ENCODE results near the gene FOXC1.

- TF ChIP-seq EZH2 (IDR thresholded peaks at IDR 0.05) = no peak
- TF ChIP-seq CTCF (IDR thresholded peaks at IDR 0.05 in 2 of 3, conservative IDR thresholded peaks at IDR 0.05 in 1 of 3; ENCODE audit: borderline replicate concordance in 1 of 3, insufficient read depth in 1 of 3, low read depth in 2 of 3, low read length in 2 of 3) = no peak
- no peak for TF ChIP-seq POLR2A (IDR thresholded peaks at IDR 0.05; ENCODE audit: borderline replicate concordance, extremely low read depth, insufficient read depth, insufficient read length)
- TF ChIP-seq REST (IDR thresholded peaks at IDR 0.05; ENCODE audit: low read depth) = no peak
- TF ChIP-seq RAD21 (IDR thresholded peaks at IDR 0.05; ENCODE audit: low read depth) = no peak
- no peak for TF ChIP-seq SRF (IDR thresholded peaks at IDR 0.05; ENCODE audit: low read depth)
- TF ChIP-seq POLR2AphosphoS5 (IDR thresholded peaks at IDR 0.05; ENCODE audit: low read depth, low read length) = no peak
- TF ChIP-seq ATF3 (IDR thresholded peaks at IDR 0.05) = no peak
- TF ChIP-seq FOSL1 (IDR thresholded peaks at IDR 0.05; ENCODE audit: low read depth) = no peak
- TF ChIP-seq ZBTB33 (IDR thresholded peaks at IDR 0.05; ENCODE audit: extremely low read depth, insufficient replicate concordance, low read length) = no peak
- no peak for TF ChIP-seq JUND (IDR thresholded peaks at IDR 0.05)
- TF ChIP-seq ZNF274 (IDR thresholded peaks at IDR 0.05; ENCODE audit: low read depth, low read length) = no peak
- no peak for TF ChIP-seq SIN3A (IDR thresholded peaks at IDR 0.05; ENCODE audit: low read depth)
These were observed 48.1 kb downstream of the FOXC1 start for GRCh38 chr6:1657771-1658165.

All from HCT116 (cell line).